SK-N-SH treated with all-trans-retinoic acid at 6 μM for 48 hours (cell line): ENCODE data around the gene MEF2C.

Experiments used
- SNAI2 ChIP-seq: fragments of 250-450 bp; sonication (Bioruptor Pico); IDR thresholded peaks from 2 replicates; pipeline ENCODE4 v1.5.0; 2020; ENCODE audit warnings: mild to moderate bottlenecking, moderate library complexity
- TCF4 ChIP-seq: fragments of 250-450 bp; sonication (Bioruptor Pico); IDR thresholded peaks from 2 replicates; pipeline ENCODE4 v1.8.0; 2021; ENCODE audit warnings: mild to moderate bottlenecking, moderate library complexity, borderline replicate concordance
- TF ChIP-seq, protein P1 (sequence below): fragments of 250-450 bp; sonication (Bioruptor Pico); IDR thresholded peaks from 2 replicates; pipeline ENCODE4 v1.8.0; 2020; ENCODE audit warnings: mild to moderate bottlenecking, moderate library complexity, borderline replicate concordance

DNA sequence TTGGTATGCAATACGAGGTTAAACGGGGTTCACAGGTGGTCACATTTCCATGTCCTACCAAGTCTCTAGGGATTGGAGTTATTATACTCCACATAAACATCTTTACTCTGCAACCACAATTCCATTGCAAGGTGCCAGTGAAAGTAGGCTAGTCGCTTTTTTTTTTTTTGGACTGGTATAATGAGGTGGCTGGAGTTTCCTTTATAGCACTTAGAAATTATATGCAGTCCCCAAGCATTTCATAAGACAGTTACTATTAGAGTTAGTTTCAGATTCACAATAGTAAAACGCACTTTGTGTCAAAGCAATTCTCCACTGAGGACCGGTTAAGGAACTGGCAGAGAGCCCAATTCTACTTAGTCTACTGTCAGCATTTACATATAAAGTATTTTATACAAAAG lies 1.4 kb downstream of the MEF2C start:
- TF ChIP-seq SNAI2 (CRISPR knock-in tag) (no peak), TCF4 (no peak)
- TF ChIP-seq, protein P1, sequence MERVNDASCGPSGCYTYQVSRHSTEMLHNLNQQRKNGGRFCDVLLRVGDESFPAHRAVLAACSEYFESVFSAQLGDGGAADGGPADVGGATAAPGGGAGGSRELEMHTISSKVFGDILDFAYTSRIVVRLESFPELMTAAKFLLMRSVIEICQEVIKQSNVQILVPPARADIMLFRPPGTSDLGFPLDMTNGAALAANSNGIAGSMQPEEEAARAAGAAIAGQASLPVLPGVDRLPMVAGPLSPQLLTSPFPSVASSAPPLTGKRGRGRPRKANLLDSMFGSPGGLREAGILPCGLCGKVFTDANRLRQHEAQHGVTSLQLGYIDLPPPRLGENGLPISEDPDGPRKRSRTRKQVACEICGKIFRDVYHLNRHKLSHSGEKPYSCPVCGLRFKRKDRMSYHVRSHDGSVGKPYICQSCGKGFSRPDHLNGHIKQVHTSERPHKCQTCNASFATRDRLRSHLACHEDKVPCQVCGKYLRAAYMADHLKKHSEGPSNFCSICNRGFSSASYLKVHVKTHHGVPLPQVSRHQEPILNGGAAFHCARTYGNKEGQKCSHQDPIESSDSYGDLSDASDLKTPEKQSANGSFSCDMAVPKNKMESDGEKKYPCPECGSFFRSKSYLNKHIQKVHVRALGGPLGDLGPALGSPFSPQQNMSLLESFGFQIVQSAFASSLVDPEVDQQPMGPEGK (CRISPR knock-in tag) = no peak
